AG09309 (cell line): ENCODE data around the gene MRFAP1.

Experiments
- DNase-seq: peaks from one replicate; pipeline ENCODE4 v3.0.0-alpha.2; 2010; ENCODE audit warnings: low read depth
- H3K4me3 ChIP-seq: 2 replicates; pipeline ENCODE4 v1.5.1; 2011; ENCODE audit warnings: mild to moderate bottlenecking, low read depth, low read length, moderate library complexity; ENCODE audit not compliant: control insufficient read depth
- TF ChIP-seq, protein P1 (sequence below): IDR thresholded peaks from 2 replicates; pipeline ENCODE4 v1.5.1; 2011; ENCODE audit warnings: mild to moderate bottlenecking, low read depth, low read length, inconsistent platforms; ENCODE audit not compliant: insufficient read depth, control insufficient read depth; ENCODE audit errors: missing control alignments

Gene MRFAP1

GRCh38 chr4:6633091-6633906, 7.2 kb upstream of the MRFAP1 start:
- no peak overlapping the region for H3K4me3 ChIP-seq
- DNase-seq = no peak
- TF ChIP-seq, protein P1, sequence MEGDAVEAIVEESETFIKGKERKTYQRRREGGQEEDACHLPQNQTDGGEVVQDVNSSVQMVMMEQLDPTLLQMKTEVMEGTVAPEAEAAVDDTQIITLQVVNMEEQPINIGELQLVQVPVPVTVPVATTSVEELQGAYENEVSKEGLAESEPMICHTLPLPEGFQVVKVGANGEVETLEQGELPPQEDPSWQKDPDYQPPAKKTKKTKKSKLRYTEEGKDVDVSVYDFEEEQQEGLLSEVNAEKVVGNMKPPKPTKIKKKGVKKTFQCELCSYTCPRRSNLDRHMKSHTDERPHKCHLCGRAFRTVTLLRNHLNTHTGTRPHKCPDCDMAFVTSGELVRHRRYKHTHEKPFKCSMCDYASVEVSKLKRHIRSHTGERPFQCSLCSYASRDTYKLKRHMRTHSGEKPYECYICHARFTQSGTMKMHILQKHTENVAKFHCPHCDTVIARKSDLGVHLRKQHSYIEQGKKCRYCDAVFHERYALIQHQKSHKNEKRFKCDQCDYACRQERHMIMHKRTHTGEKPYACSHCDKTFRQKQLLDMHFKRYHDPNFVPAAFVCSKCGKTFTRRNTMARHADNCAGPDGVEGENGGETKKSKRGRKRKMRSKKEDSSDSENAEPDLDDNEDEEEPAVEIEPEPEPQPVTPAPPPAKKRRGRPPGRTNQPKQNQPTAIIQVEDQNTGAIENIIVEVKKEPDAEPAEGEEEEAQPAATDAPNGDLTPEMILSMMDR = no peak

DNA sequence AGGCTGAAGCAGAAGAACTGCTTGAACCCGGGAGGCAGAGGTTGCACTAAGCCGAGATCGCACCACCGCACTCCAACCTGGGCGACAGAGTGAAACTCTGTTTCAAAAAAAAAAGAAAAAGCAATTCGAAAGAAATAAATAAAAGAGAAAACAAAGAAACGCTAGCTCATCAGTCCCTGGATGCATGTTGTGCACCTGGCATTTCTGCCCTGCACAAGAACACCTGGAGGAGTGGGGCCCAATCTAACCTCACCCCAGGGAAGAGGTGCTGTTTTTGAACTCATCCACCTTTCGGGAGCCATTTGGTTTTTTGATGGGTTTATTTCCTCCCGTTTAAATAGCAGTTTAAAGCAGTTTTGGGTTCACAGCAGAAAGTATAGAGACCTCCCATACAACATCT, 5.7 kb upstream of the MRFAP1 start:
- no peak overlapping the region for H3K4me3 ChIP-seq
- no peak for DNase-seq
- TF ChIP-seq, protein P1 = no peak

DNA sequence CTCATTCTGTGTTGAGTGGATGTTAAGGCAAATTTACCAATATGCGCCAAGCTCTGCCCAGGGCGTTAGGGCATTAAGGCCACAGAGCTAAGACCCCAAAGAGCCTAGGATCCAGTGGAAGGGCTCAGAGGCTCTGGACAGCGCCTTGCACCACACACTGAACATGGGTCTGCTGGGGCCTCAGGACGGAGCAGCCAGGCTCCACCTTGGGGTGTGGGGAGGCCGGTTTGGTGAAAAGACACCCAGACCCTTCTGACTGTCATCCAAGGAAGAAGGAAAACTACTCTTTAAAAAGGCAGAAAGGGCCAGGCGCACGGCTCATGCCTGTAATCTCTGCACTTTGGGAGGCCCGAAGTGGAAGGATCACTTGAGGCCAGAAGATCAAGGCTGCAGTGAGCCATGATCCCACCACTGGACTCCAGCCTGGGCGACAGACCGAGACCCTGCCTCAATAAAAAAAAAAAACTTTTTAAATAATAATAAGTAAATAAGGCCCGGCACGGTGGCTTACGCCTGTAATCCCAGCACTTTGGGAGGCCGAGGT, 1.3 kb upstream of the MRFAP1 start:
- no peak overlapping the region for H3K4me3 ChIP-seq
- no peak for DNase-seq
- TF ChIP-seq, protein P1 = no peak

- TF ChIP-seq, protein P1 = no peak
- peak overlapping the region; percentile 99 for H3K4me3 ChIP-seq
- no peak for DNase-seq
Observed at GRCh38 chr4:6641164-6641970, 882 bp downstream of the MRFAP1 start.

- H3K4me3 ChIP-seq = peak overlapping the region; percentile 99
- TF ChIP-seq, protein P1 = no peak
- DNase-seq = no peak
Observed at GRCh38 chr4:6641971-6642320, 1.5 kb downstream of the MRFAP1 start.

DNA sequence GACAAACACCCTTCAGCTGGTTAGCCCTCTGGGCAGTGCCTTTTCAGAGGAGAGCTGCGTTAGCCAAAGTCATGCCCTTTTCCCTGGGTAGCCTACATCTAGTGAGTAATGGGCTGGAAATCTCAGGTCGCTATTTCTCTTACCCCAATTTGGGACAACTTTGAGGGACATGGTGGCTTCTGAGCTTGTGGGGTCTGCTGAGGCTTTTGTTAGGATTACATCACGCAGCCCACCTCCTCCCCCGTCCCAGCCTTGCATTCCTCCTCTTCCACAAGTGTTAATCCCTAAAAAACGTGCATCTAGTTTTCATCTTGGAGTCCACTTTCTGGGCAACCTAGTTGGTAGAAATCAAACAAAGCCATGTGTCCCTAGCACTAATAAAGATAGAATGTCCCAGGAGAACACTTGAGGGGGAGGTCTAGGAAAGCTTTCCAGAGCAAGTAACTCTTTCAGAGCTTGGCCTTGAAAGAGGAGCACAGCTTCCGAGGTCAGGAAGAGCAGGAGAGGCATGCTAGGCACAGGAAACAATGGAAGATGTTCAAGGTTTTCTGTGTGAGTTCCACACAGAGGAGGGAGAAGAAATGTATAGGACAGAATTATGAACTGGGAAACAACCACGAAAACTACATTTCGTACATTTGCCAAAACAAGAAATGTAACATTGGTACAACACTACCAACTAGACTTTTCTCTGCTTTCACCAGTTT, 2.8 kb downstream of the MRFAP1 start:
- no peak overlapping the region for H3K4me3 ChIP-seq
- TF ChIP-seq, protein P1 = no peak

More for the DNA sequence above, 2.8 kb downstream of the MRFAP1 start:
- no peak for DNase-seq
